K562 (cell line): Measurements from ENCODE around the gene PAM.

Experiments
- CC2D1A ChIP-seq: fragments of 450-650 bp; IDR thresholded peaks from 2 replicates; pipeline ENCODE4 v1.6.1; 2017; ENCODE audit warnings: mild to moderate bottlenecking
- CTCF ChIP-seq, 3 experiments: IDR thresholded peaks in 2 of 3; conservative IDR thresholded peaks in 1 of 3; 2 replicates each; pipeline ENCODE4 v1.5.1; 2011 to 2012; ENCODE audit warnings: low read length in 3 of 3, mild to moderate bottlenecking in 3 of 3, control low read depth in 2 of 3, improper control_type of control experiment in 1 of 3, inconsistent platforms in 1 of 3, low read depth in 1 of 3, mixed read lengths in 1 of 3, moderate library complexity in 1 of 3; ENCODE audit not compliant: insufficient read depth in 2 of 3
- JUN ChIP-seq, 2 experiments: sonication (generic) in 1 of 2; formaldehyde crosslinking in 1 of 2; IDR thresholded peaks; 2 replicates each; pipeline versions ENCODE4 v1.6.1 to v1.8.0; 2012 to 2022; ENCODE audit warnings: borderline replicate concordance in 2 of 2, mild to moderate bottlenecking in 2 of 2, improper control_type of control experiment in 1 of 2, low read depth in 1 of 2, low read length in 1 of 2, missing genetic modification reagents in 1 of 2
- KHSRP ChIP-seq: fragments of 450-650 bp; IDR thresholded peaks from 2 replicates; pipeline ENCODE4 v1.6.1; 2017
- NBN ChIP-seq: fragments of 450-650 bp; IDR thresholded peaks from 2 replicates; pipeline ENCODE4 v1.6.1; 2016; ENCODE audit warnings: low read depth, mild to moderate bottlenecking
- PCBP1 ChIP-seq: fragments of 200-400 bp; formaldehyde crosslinking; IDR thresholded peaks from 2 replicates; pipeline ENCODE4 v1.6.1; 2018; ENCODE audit warnings: mild to moderate bottlenecking, low read depth, low read length; ENCODE audit not compliant: poor library complexity, severe bottlenecking
- POU5F1 ChIP-seq: fragments of 150-350 bp; IDR thresholded peaks from 2 replicates; pipeline ENCODE4 v1.6.1; 2014; ENCODE audit warnings: borderline replicate concordance, low read length, low read depth, mild to moderate bottlenecking; ENCODE audit not compliant: partially characterized antibody
- TEAD4 ChIP-seq, 2 experiments: sonication (generic) in 1 of 2; formaldehyde crosslinking in 1 of 2; IDR thresholded peaks; 2 replicates each; pipeline versions ENCODE4 v1.6.1 to v1.8.0; 2012 to 2022; ENCODE audit warnings: borderline replicate concordance in 1 of 2, inconsistent platforms in 1 of 2, low read length in 1 of 2, mild to moderate bottlenecking in 1 of 2, missing genetic modification reagents in 1 of 2
- ZNF324 ChIP-seq: fragments of 250-450 bp; sonication (Bioruptor Pico); IDR thresholded peaks from 2 replicates; pipeline ENCODE4 v1.4.0; 2020; ENCODE audit warnings: mild to moderate bottlenecking
- TF ChIP-seq, protein P1 (sequence below): sonication (generic); formaldehyde crosslinking; IDR thresholded peaks from 2 replicates; pipeline ENCODE4 v1.8.1; 2022; ENCODE audit warnings: missing genetic modification reagents

DNA sequence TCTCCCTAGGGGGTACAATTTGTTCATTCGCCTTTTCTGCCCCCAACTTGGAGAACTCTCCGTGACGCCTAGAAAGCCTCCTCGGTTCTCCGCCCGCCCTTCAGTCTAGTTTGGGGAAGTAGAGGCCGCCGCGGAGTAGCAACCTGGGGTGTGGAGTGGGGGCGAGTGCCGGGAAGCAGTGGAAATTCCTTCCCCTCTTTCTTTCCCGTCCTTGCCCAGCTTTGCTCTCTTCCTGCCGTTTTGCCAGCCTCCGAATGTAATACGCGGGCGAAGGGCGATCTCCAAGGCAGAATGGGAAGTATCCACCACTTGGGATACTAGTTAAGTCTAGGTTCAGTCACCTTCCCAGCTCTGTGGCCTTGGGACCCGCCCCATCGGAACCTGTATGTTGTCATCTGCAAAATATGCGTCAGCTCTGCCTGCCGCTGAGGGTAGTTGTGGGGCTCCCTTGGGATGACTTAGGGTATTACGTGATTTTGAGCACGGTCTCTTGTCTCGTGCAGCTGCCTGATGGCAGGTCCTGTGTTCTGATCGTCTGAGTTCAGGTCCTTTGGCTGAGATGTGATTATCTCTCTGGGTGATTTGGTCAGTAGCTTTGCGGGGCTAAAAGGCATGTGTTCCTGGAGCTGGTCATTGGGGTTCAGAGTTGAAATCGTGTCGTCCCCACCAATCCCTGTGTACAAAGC is 724 bp downstream of the PAM start:
- TF ChIP-seq TEAD4 (IDR thresholded peaks at IDR 0.05; ENCODE audit: low read length) (no peak), TEAD4 (CRISPR knock-in tag; IDR thresholded peaks at IDR 0.05; ENCODE audit: borderline replicate concordance) (no peak), CTCF (IDR thresholded peaks at IDR 0.05 in 2 of 3, conservative IDR thresholded peaks at IDR 0.05 in 1 of 3; ENCODE audit: insufficient read depth in 2 of 3, low read depth in 1 of 3, low read length in 3 of 3) (no peak), JUN (IDR thresholded peaks at IDR 0.05; ENCODE audit: borderline replicate concordance, low read depth, low read length) (no peak), JUN (CRISPR knock-in tag; IDR thresholded peaks at IDR 0.05; ENCODE audit: borderline replicate concordance) (no peak), ZNF324 (CRISPR knock-in tag) (no peak), KHSRP (no peak), PCBP1 (no peak), CC2D1A (no peak), NBN (no peak), POU5F1 (no peak)
- TF ChIP-seq, protein P1, sequence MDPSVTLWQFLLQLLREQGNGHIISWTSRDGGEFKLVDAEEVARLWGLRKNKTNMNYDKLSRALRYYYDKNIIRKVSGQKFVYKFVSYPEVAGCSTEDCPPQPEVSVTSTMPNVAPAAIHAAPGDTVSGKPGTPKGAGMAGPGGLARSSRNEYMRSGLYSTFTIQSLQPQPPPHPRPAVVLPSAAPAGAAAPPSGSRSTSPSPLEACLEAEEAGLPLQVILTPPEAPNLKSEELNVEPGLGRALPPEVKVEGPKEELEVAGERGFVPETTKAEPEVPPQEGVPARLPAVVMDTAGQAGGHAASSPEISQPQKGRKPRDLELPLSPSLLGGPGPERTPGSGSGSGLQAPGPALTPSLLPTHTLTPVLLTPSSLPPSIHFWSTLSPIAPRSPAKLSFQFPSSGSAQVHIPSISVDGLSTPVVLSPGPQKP (CRISPR knock-in tag) = no peak
